ENCODE measurements around the gene P2RY12.

GRCh38 chr3:151296226-151296625 is 88.3 kb downstream of the P2RY12 start:
- no peak for TF ChIP-seq EZH2phosphoT487 (IDR thresholded peaks at IDR 0.05; ENCODE audit: borderline replicate concordance)
- no peak for TF ChIP-seq CTCF (conservative IDR thresholded peaks at IDR 0.05; ENCODE audit: low read length)
